ENCODE data around the gene HTR6. TPM values are rescaled to one million over a fixed set of nuclear protein-coding genes. Genes with fewer than 3 reads are reported as not detected.

Gene HTR6
- total RNA-seq, 1 experiment from 2014 or later = 0.57 TPM

DNA sequence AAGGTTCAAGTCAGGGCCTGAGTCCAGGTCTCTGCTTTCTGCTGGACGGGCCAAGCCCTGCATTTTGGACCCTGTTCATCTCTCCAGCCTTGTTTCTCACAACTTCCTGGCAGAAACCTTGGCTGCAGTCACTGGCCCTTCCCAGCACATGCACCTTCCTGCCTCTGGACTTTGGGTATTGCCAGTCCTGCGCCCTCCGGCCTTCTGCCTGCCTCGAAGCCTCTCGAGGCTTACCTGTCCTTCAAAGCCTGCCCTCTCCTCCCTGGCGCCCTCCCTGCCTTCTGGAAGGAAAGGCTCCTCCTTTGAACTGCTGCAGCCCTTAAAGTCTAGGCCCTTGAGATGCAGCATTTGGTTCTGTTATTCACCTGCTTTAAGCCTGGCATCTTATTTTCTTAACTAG lies 52.8 kb downstream of the HTR6 start (continued):
- TF ChIP-seq ZNF274 (IDR thresholded peaks at IDR 0.05; ENCODE audit: low read depth, low read length) (no peak), RAD21 (IDR thresholded peaks at IDR 0.05; ENCODE audit: low read depth) (no peak), ELF1 (IDR thresholded peaks at IDR 0.05; ENCODE audit: borderline replicate concordance, low read depth) (no peak), EZH2phosphoT487 (IDR thresholded peaks at IDR 0.05; ENCODE audit: borderline replicate concordance) (no peak), POLR2AphosphoS5 (IDR thresholded peaks at IDR 0.05; ENCODE audit: low read depth, low read length) (no peak), TCF7L2 (IDR thresholded peaks at IDR 0.05; ENCODE audit: borderline replicate concordance, extremely low read depth, insufficient read depth, insufficient read length) (no peak), CEBPB (IDR thresholded peaks at IDR 0.05; ENCODE audit: low read depth) (no peak)

DNA sequence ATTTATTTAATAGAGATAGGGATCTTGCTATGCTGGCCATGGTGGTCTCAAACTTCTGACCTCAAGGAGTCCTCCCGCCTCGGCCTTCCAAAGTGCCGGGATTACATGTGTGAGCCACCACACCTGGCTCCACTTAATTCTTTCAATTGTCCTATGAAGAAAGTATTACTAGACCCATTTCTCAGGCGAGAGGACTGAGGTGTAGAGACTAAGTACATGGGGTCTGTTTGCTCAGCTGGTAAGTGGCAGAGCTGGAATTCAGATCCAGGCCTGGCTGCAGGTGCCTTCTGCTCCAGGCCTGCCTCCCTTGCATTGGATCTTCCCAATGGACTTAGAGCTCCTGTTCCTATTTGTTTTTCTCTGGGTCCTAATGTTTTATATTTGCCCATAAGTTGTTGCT lies 55.5 kb downstream of the HTR6 start:
- Histone ChIP-seq H2AFZ (ENCODE audit: low read depth, low read length, poor library complexity, severe bottlenecking) (no peak overlapping the region), H3K9ac (ENCODE audit: low read length) (no peak overlapping the region)
- no TSS peak for BruUV-seq (replicated peaks)
- TF ChIP-seq FOSL1 (IDR thresholded peaks at IDR 0.05; ENCODE audit: low read depth) (no peak), CBX3 (IDR thresholded peaks at IDR 0.05; ENCODE audit: low read depth) (no peak), SRF (IDR thresholded peaks at IDR 0.05; ENCODE audit: low read depth) (no peak), TCF7L2 (IDR thresholded peaks at IDR 0.05; ENCODE audit: borderline replicate concordance, extremely low read depth, insufficient read depth, insufficient read length) (no peak), CEBPB (IDR thresholded peaks at IDR 0.05; ENCODE audit: low read depth) (no peak), ZNF274 (IDR thresholded peaks at IDR 0.05; ENCODE audit: low read depth, low read length) (no peak), SP1 (IDR thresholded peaks at IDR 0.05; ENCODE audit: low read depth) (no peak), EZH2phosphoT487 (IDR thresholded peaks at IDR 0.05; ENCODE audit: borderline replicate concordance) (no peak), POLR2A (IDR thresholded peaks at IDR 0.05; ENCODE audit: borderline replicate concordance, extremely low read depth, insufficient read depth, insufficient read length) (no peak), ELF1 (IDR thresholded peaks at IDR 0.05; ENCODE audit: borderline replicate concordance, low read depth) (no peak), POLR2AphosphoS5 (IDR thresholded peaks at IDR 0.05; ENCODE audit: low read depth, low read length) (no peak)
- TF ChIP-seq, protein P1, sequence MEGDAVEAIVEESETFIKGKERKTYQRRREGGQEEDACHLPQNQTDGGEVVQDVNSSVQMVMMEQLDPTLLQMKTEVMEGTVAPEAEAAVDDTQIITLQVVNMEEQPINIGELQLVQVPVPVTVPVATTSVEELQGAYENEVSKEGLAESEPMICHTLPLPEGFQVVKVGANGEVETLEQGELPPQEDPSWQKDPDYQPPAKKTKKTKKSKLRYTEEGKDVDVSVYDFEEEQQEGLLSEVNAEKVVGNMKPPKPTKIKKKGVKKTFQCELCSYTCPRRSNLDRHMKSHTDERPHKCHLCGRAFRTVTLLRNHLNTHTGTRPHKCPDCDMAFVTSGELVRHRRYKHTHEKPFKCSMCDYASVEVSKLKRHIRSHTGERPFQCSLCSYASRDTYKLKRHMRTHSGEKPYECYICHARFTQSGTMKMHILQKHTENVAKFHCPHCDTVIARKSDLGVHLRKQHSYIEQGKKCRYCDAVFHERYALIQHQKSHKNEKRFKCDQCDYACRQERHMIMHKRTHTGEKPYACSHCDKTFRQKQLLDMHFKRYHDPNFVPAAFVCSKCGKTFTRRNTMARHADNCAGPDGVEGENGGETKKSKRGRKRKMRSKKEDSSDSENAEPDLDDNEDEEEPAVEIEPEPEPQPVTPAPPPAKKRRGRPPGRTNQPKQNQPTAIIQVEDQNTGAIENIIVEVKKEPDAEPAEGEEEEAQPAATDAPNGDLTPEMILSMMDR (IDR thresholded peaks at IDR 0.05 in 2 of 3, conservative IDR thresholded peaks at IDR 0.05 in 1 of 3; ENCODE audit: borderline replicate concordance in 1 of 3, insufficient read depth in 1 of 3, low read depth in 2 of 3, low read length in 2 of 3) = no peak
- TF ChIP-seq, protein P2, sequence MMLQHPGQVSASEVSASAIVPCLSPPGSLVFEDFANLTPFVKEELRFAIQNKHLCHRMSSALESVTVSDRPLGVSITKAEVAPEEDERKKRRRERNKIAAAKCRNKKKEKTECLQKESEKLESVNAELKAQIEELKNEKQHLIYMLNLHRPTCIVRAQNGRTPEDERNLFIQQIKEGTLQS (IDR thresholded peaks at IDR 0.05) = no peak
- TF ChIP-seq, protein P3, sequence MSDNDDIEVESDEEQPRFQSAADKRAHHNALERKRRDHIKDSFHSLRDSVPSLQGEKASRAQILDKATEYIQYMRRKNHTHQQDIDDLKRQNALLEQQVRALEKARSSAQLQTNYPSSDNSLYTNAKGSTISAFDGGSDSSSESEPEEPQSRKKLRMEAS (IDR thresholded peaks at IDR 0.05) = no peak
- TF ChIP-seq, protein P4, sequence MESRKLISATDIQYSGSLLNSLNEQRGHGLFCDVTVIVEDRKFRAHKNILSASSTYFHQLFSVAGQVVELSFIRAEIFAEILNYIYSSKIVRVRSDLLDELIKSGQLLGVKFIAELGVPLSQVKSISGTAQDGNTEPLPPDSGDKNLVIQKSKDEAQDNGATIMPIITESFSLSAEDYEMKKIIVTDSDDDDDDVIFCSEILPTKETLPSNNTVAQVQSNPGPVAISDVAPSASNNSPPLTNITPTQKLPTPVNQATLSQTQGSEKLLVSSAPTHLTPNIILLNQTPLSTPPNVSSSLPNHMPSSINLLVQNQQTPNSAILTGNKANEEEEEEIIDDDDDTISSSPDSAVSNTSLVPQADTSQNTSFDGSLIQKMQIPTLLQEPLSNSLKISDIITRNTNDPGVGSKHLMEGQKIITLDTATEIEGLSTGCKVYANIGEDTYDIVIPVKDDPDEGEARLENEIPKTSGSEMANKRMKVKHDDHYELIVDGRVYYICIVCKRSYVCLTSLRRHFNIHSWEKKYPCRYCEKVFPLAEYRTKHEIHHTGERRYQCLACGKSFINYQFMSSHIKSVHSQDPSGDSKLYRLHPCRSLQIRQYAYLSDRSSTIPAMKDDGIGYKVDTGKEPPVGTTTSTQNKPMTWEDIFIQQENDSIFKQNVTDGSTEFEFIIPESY (IDR thresholded peaks at IDR 0.05; ENCODE audit: extremely low read depth, insufficient replicate concordance, low read length) = no peak
- TF ChIP-seq, protein P5, sequence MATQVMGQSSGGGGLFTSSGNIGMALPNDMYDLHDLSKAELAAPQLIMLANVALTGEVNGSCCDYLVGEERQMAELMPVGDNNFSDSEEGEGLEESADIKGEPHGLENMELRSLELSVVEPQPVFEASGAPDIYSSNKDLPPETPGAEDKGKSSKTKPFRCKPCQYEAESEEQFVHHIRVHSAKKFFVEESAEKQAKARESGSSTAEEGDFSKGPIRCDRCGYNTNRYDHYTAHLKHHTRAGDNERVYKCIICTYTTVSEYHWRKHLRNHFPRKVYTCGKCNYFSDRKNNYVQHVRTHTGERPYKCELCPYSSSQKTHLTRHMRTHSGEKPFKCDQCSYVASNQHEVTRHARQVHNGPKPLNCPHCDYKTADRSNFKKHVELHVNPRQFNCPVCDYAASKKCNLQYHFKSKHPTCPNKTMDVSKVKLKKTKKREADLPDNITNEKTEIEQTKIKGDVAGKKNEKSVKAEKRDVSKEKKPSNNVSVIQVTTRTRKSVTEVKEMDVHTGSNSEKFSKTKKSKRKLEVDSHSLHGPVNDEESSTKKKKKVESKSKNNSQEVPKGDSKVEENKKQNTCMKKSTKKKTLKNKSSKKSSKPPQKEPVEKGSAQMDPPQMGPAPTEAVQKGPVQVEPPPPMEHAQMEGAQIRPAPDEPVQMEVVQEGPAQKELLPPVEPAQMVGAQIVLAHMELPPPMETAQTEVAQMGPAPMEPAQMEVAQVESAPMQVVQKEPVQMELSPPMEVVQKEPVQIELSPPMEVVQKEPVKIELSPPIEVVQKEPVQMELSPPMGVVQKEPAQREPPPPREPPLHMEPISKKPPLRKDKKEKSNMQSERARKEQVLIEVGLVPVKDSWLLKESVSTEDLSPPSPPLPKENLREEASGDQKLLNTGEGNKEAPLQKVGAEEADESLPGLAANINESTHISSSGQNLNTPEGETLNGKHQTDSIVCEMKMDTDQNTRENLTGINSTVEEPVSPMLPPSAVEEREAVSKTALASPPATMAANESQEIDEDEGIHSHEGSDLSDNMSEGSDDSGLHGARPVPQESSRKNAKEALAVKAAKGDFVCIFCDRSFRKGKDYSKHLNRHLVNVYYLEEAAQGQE (IDR thresholded peaks at IDR 0.05; ENCODE audit: low read depth) = no peak

More for the DNA sequence above, 55.5 kb downstream of the HTR6 start:
- no peak overlapping the region for H3K4me3 ChIP-seq (replicated peaks in 1 of 2; ENCODE audit: low read depth in 1 of 2, low read length in 2 of 2)
- H4K20me1 ChIP-seq (ENCODE audit: insufficient read depth) = no peaks in the 10 kb centered on the region
- H3K9me3 ChIP-seq (ENCODE audit: control insufficient read depth in 1 of 2, insufficient read depth in 1 of 2, low read depth in 1 of 2, low read length in 2 of 2) = no peaks in the 10 kb centered on the region
- ChIA-PET RAD21 (ENCODE audit: low non-redundant PET in 1 of 2, low total read pairs in 2 of 2, uncharacterized antibody in 2 of 2, unreplicated experiment in 2 of 2) (no interaction called here), CTCF (no interaction called here), POLR2A (no interaction called here)
- no peaks in the 10 kb centered on the region for H3K79me2 ChIP-seq (ENCODE audit: insufficient read depth, low read length)
- H3K9me2 ChIP-seq (ENCODE audit: insufficient read depth) = no peaks in the 10 kb centered on the region
- H3K4me2 ChIP-seq (ENCODE audit: low read length) = no peak overlapping the region
- no peaks in the 10 kb centered on the region for H3K36me3 ChIP-seq (ENCODE audit: control insufficient read depth in 1 of 2, insufficient read depth in 2 of 2, low read length in 2 of 2)
- H3K4me1 ChIP-seq (ENCODE audit: control insufficient read depth in 1 of 2, insufficient read depth in 2 of 2, low read length in 2 of 2) = peaks cover 0 to 6% of the 10 kb centered on the region in 2 experiments; a peak in 2 of 4 replicates
- H3K27ac ChIP-seq (ENCODE audit: low read depth, low read length) = no peak overlapping the region
- DNase-seq (ENCODE audit: low read depth, low spot score) = no peak
- H3K27me3 ChIP-seq (ENCODE audit: insufficient read depth, low read length) = no peaks in the 10 kb centered on the region
- ATAC-seq = no peak
- intact Hi-C loops (cut with micrococcal nuclease) = no loop called here
